ENCODE data around the gene ZFYVE28. TPM values are rescaled to one million over a fixed set of nuclear protein-coding genes. Genes with fewer than 3 reads are reported as not detected.

ZFYVE28 gene
- total and polyA plus RNA-seq, 11 donors, result 2.6 to 11.9 (median 5.5) TPM

GRCh38 chr4:2443956-2444740 is 25.7 kb upstream of the ZFYVE28 start:
- WGBS, 4 donors, result 90 to 95% (median 93%) methylated on average over 5 to 7 of the region's 7 CpGs

GRCh38 chr4:2443061-2443730 is 24.8 kb upstream of the ZFYVE28 start:
- H3K27me3 ChIP-seq, result no peaks in the 10 kb centered on the region
- no peak overlapping the region for H3K4me3 ChIP-seq
- ATAC-seq (no peak), DNase-seq (no peak)
- intact Hi-C loops (cut with DNase I), result loop anchor here in 4 of 10 donors (5.0 to 10.0 kb wide), 3 partner anchors 218 to 226 kb away; no protein-coding TSS in a partner anchor
- H3K27ac ChIP-seq, result no peak overlapping the region
- TF ChIP-seq CTCF (IDR thresholded peaks at IDR 0.05), result no peak
- no peak for TF ChIP-seq POLR2A (IDR thresholded peaks at IDR 0.05)
- WGBS, 4 donors, result 87 to 90% (median 89%) methylated on average over 14 to 20 of the region's 20 CpGs; no CpG with 5 or more reads in 1 of the 4 donors
- peaks cover 0 to 5% (median 0%) of the 10 kb centered on the region in 12 donors for H3K4me1 ChIP-seq
- no peaks in the 10 kb centered on the region for H3K9me3 ChIP-seq
- H3K36me3 ChIP-seq, result no peaks in the 10 kb centered on the region

More at GRCh38 chr4:2443956-2444740, 25.7 kb upstream of the ZFYVE28 start:
- H3K36me3 ChIP-seq, result no peaks in the 10 kb centered on the region
- H3K4me1 ChIP-seq, result peaks cover 0 to 5% (median 0%) of the 10 kb centered on the region in 12 donors
- no peak overlapping the region for H3K4me3 ChIP-seq
- intact Hi-C loops (cut with DNase I), result loop anchor here in 4 of 10 donors (5.0 to 10.0 kb wide), 3 partner anchors 219 to 227 kb away; no protein-coding TSS in a partner anchor
- TF ChIP-seq POLR2A (IDR thresholded peaks at IDR 0.05) (no peak), CTCF (IDR thresholded peaks at IDR 0.05) (no peak)
- no peak for DNase-seq
- no peak for ATAC-seq
- no peaks in the 10 kb centered on the region for H3K27me3 ChIP-seq
- no peak overlapping the region for H3K27ac ChIP-seq
- no peaks in the 10 kb centered on the region for H3K9me3 ChIP-seq

GRCh38 chr4:2442175-2442993 is 23.9 kb upstream of the ZFYVE28 start:
- no peaks in the 10 kb centered on the region for H3K27me3 ChIP-seq
- H3K36me3 ChIP-seq, result no peaks in the 10 kb centered on the region
- no peak for DNase-seq
- ATAC-seq, result peak in 1 of 4 donors; percentile 17
- TF ChIP-seq CTCF (IDR thresholded peaks at IDR 0.05) (no peak), POLR2A (IDR thresholded peaks at IDR 0.05) (no peak)
- no peaks in the 10 kb centered on the region for H3K9me3 ChIP-seq
- no peak overlapping the region for H3K27ac ChIP-seq
- H3K4me3 ChIP-seq, result no peak overlapping the region
- H3K4me1 ChIP-seq, result peaks cover 0 to 5% (median 0%) of the 10 kb centered on the region in 12 donors
- intact Hi-C loops (cut with DNase I), result loop anchor here in 4 of 10 donors (5.0 to 10.0 kb wide), 3 partner anchors 218 to 225 kb away; no protein-coding TSS in a partner anchor
- WGBS, 4 donors, result 72 to 81% (median 76%) methylated on average over 17 to 20 of the region's 20 CpGs
